GM06990 (cell line): ENCODE measurements around the gene OSBPL8.

ENCODE experiments used
- DNase-seq: peaks from one replicate; pipeline ENCODE4 v3.0.0-alpha.2; 2011; ENCODE audit not compliant: insufficient read length; ENCODE audit errors: extremely low read depth
- H3K27me3 ChIP-seq: replicated peaks from 2 replicates; pipeline ENCODE4 v1.6.0; 2011; ENCODE audit warnings: low read length; ENCODE audit not compliant: control insufficient read depth, insufficient read depth
- H3K36me3 ChIP-seq: 2 replicates; pipeline ENCODE4 v1.5.1; 2011; ENCODE audit warnings: low read length; ENCODE audit not compliant: control insufficient read depth, insufficient read depth
- H3K4me3 ChIP-seq: replicated peaks from 2 replicates; pipeline ENCODE4 v1.5.1; 2011; ENCODE audit warnings: low read depth, mild to moderate bottlenecking, control low read depth, low read length
- TF ChIP-seq, protein P1 (sequence below): IDR thresholded peaks from 2 replicates; pipeline ENCODE4 v1.5.1; 2011; ENCODE audit warnings: low read length, control low read depth, mild to moderate bottlenecking, inconsistent platforms; ENCODE audit not compliant: insufficient read depth, poor library complexity, severe bottlenecking

Gene OSBPL8

DNA sequence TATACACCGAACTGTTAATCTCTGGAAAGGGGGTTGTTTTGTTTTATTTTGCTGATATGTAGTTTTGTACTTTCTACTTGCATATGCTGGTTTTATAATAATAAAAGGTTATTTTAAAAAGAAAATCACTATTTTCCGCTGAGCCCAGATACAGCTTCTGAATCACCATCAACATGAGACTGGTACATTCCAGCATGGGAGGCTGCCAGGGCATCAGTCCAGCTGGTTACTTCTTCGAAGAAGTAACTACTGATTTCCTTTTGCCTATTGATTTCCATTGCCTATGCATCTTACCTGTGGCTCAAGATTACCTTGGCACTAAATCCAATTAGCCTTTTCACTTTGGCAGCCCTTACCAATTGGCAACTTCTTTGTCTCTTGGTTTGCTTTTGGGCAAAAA, 11.7 kb upstream of the OSBPL8 start:
- H3K4me3 ChIP-seq = no peak overlapping the region
- TF ChIP-seq, protein P1, sequence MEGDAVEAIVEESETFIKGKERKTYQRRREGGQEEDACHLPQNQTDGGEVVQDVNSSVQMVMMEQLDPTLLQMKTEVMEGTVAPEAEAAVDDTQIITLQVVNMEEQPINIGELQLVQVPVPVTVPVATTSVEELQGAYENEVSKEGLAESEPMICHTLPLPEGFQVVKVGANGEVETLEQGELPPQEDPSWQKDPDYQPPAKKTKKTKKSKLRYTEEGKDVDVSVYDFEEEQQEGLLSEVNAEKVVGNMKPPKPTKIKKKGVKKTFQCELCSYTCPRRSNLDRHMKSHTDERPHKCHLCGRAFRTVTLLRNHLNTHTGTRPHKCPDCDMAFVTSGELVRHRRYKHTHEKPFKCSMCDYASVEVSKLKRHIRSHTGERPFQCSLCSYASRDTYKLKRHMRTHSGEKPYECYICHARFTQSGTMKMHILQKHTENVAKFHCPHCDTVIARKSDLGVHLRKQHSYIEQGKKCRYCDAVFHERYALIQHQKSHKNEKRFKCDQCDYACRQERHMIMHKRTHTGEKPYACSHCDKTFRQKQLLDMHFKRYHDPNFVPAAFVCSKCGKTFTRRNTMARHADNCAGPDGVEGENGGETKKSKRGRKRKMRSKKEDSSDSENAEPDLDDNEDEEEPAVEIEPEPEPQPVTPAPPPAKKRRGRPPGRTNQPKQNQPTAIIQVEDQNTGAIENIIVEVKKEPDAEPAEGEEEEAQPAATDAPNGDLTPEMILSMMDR = no peak

DNA sequence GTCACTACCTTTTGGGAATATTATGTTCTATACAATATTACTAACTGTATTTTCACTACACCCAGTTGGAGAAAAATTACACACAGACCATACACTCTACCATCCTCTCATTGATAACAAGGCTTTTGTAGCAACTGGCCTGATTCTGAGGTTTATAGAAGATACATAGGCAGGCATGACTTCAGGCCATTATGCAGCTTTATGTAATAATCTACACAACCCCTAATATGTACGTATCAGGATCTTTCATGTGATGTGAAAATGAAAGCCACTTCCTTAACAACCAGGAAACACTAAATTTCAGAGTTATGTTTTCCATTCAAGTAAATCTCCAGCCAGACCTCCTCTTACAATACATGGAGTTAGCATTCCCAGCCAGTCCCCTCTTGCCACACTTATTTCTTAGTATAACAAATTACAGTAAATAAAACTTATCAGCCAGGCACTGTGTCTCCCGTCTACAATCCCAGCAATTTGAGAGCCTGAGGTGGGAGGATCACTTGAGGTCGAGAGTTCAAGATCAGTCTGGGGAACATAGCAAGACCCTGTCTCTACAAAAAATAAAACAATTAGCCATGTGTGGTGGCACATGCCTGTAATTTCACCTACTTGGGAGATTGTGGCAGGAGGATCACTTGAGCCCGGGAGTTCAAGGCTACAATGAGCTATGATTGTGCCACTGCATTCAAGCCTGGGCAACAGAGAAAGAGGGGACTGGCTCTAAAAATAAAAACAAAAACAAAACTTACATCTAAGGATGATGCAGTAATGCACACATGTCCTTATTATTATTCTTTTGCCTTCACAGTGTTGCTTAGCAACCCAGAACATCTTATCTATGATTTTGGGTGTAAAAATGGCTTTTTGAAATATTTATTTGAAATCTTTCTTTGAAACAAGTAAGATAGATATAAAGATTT, 10.4 kb upstream of the OSBPL8 start:
- TF ChIP-seq, protein P1 = no peak
- Histone ChIP-seq H3K4me3 (no peak overlapping the region), H3K36me3 (no peaks in the 10 kb centered on the region), H3K27me3 (no peaks in the 10 kb centered on the region)
- DNase-seq = no peak

More for the DNA sequence above, 11.7 kb upstream of the OSBPL8 start:
- no peak for DNase-seq
- Histone ChIP-seq H3K27me3 (no peaks in the 10 kb centered on the region), H3K36me3 (no peaks in the 10 kb centered on the region)

DNA sequence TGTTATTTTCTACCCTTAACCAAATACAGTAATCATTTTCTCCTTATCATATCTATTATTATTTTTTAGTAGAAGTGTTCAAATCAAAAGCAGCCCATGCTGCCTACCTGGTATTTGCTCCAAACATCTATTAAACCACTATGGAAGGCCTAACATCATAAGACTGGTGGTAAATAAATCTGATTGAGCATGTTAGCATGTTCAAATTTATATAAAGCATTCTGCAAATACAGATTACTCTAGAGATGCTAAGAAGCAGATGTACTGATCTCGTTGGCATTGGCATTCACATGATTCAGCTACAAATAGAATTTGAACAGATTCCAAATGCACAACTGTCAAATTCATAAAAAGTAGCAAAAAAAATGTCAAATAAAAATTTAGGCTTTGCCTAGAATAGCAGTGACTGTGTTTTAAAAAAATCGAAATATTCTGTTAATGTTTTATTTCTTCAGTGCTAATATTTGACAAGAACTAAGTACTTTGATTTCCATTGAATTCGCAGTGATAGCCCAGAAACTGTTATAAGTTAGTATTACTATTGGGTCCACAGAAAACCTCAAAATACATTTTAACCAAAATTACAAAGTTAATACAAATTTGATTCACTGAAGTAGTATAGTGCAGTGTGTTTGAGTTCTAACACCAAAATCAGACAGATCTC, 9.4 kb upstream of the OSBPL8 start:
- DNase-seq = no peak
- Histone ChIP-seq H3K27me3 (no peaks in the 10 kb centered on the region), H3K4me3 (no peak overlapping the region), H3K36me3 (no peaks in the 10 kb centered on the region)
- TF ChIP-seq, protein P1 = no peak

DNA sequence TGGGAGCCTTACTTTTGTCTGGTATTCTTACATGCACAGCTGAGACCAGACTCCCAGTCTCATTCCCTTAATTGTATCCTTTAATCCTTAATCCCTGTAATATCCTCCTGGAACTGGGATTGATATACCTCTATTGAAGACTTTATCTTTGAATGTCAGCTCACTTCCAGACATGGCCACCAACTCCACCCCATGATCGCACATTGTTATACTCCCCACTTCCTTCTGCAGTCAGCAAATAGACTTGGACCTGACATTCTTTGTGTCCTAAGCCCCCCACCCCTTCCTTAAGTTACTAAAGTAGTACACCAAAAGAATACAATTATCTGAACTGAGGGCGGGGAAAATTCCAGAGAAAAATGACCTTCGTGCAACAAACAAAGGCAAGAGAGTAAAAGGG, 8.6 kb upstream of the OSBPL8 start:
- Histone ChIP-seq H3K27me3 (no peaks in the 10 kb centered on the region), H3K36me3 (no peaks in the 10 kb centered on the region), H3K4me3 (no peak overlapping the region)
- TF ChIP-seq, protein P1 = no peak
- DNase-seq = no peak

DNA sequence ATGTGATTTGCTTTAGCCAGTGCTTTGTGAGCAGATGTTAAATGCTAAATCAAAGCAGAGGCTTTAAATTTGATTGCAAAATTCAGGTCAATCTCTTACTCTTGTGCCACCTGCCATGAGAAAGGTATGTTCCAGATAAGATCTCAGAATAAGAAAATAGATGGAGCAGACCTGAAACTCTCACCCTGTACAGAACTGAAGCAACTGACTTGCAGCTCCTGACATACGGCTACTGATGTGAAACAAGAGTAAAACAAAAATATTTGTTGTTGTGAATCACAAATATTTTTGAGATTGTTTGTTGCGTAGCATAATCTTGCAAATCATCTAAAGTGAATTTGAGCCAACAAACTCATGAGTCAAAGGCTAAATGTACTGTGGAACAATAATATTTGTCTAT, 3.5 kb upstream of the OSBPL8 start:
- DNase-seq = no peak

More for the DNA sequence above, 3.5 kb upstream of the OSBPL8 start:
- Histone ChIP-seq H3K36me3 (no peaks in the 10 kb centered on the region), H3K4me3 (no peak overlapping the region), H3K27me3 (no peaks in the 10 kb centered on the region)
- TF ChIP-seq, protein P1 = no peak
